ENCODE measurements around the gene KRT3. TPM values are rescaled to one million over a fixed set of nuclear protein-coding genes. Genes with fewer than 3 reads are reported as not detected.

KRT3 gene
- total RNA-seq, 1 experiment from 2014 or later = not detected

DNA sequence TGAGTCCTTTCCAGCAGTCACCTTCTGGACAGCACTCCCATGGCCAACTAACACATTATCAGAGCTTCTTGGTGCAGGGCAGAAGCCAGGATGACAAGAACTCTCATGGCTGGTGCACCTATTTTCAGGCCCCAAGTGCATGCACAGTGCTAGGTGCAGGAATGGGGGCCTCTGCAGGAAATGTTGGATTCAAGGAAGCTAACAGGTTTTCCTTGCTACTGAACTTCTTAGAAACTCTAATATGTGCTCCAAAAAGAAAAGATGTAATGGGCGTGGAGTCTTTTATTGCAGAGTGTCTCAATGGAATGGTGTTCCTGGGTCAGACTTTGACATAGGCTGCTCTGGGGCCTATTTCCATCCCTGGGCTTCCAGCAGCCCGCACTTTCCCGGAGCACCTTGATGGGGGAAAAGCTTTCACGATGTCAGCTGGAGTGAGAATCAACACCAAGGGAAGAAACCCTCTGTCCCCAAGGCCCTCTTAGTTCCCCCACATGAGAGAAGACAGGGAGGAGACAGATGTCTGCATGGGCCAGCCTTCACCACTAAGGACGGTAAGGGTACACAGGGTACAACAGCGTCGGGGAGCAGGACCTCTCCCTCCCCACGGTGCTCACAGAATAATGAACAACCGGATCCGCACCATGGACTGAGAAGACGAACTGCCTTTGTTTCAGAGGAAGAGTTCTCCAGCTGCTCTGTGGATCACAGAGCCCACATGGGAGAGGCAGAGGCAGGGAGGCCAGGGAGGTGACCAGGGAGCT lies 6.9 kb downstream of the KRT3 start:
- intact Hi-C loops (cut with micrococcal nuclease) = no loop called here

GRCh38 chr12:52788192-52788875 lies 7.6 kb downstream of the KRT3 start:
- BruUV-seq (replicated peaks) = no TSS peak
- intact Hi-C loops (cut with micrococcal nuclease) = no loop called here
- ChIA-PET CTCF (interaction anchor here (0.7 kb wide), 1 partner anchor 204 kb away, joined by 3 read pairs; no protein-coding TSS in a partner anchor), POLR2A (interaction anchor here (1.9 kb wide), 1 partner anchor 10 kb away, joined by 4 read pairs; no protein-coding TSS in a partner anchor)
- Mint-ChIP-seq H3K9me3 (ENCODE audit: unreplicated experiment) (peaks cover 7% of the 10 kb centered on the region), H3K27ac (ENCODE audit: low read depth, unreplicated experiment) (no peak overlapping the region), H3K4me3 (ENCODE audit: unreplicated experiment) (no peak overlapping the region), H3K27me3 (ENCODE audit: insufficient read depth, unreplicated experiment) (peaks cover 29% of the 10 kb centered on the region), H3K36me3 (ENCODE audit: insufficient read depth, unreplicated experiment) (no peaks in the 10 kb centered on the region), H3K4me1 (ENCODE audit: insufficient read depth, unreplicated experiment) (no peaks in the 10 kb centered on the region)
- TF ChIP-seq, protein P1, sequence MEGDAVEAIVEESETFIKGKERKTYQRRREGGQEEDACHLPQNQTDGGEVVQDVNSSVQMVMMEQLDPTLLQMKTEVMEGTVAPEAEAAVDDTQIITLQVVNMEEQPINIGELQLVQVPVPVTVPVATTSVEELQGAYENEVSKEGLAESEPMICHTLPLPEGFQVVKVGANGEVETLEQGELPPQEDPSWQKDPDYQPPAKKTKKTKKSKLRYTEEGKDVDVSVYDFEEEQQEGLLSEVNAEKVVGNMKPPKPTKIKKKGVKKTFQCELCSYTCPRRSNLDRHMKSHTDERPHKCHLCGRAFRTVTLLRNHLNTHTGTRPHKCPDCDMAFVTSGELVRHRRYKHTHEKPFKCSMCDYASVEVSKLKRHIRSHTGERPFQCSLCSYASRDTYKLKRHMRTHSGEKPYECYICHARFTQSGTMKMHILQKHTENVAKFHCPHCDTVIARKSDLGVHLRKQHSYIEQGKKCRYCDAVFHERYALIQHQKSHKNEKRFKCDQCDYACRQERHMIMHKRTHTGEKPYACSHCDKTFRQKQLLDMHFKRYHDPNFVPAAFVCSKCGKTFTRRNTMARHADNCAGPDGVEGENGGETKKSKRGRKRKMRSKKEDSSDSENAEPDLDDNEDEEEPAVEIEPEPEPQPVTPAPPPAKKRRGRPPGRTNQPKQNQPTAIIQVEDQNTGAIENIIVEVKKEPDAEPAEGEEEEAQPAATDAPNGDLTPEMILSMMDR (IDR thresholded peaks at IDR 0.05; ENCODE audit: unreplicated experiment) = no peak
- DNase-seq (ENCODE audit: unreplicated experiment) = no peak

More for the DNA sequence above, 6.9 kb downstream of the KRT3 start:
- H3K4me1 Mint-ChIP-seq (ENCODE audit: insufficient read depth, unreplicated experiment) = no peaks in the 10 kb centered on the region
- no peak for DNase-seq (ENCODE audit: unreplicated experiment)
- H3K27ac Mint-ChIP-seq (ENCODE audit: low read depth, unreplicated experiment) = no peak overlapping the region
- ChIA-PET POLR2A (interaction anchor here (0.6 to 1.9 kb wide), 2 partner anchors 10 to 161 kb away, joined by 3 to 4 read pairs; no protein-coding TSS in a partner anchor), CTCF (no interaction called here)
- H3K36me3 Mint-ChIP-seq (ENCODE audit: insufficient read depth, unreplicated experiment) = no peaks in the 10 kb centered on the region
- BruUV-seq (replicated peaks) = no TSS peak
- no peak overlapping the region for H3K4me3 Mint-ChIP-seq (ENCODE audit: unreplicated experiment)
- TF ChIP-seq, protein P1 (IDR thresholded peaks at IDR 0.05; ENCODE audit: unreplicated experiment) = no peak
- H3K9me3 Mint-ChIP-seq (ENCODE audit: unreplicated experiment) = peaks cover 7% of the 10 kb centered on the region
- H3K27me3 Mint-ChIP-seq (ENCODE audit: insufficient read depth, unreplicated experiment) = peaks cover 22% of the 10 kb centered on the region

DNA sequence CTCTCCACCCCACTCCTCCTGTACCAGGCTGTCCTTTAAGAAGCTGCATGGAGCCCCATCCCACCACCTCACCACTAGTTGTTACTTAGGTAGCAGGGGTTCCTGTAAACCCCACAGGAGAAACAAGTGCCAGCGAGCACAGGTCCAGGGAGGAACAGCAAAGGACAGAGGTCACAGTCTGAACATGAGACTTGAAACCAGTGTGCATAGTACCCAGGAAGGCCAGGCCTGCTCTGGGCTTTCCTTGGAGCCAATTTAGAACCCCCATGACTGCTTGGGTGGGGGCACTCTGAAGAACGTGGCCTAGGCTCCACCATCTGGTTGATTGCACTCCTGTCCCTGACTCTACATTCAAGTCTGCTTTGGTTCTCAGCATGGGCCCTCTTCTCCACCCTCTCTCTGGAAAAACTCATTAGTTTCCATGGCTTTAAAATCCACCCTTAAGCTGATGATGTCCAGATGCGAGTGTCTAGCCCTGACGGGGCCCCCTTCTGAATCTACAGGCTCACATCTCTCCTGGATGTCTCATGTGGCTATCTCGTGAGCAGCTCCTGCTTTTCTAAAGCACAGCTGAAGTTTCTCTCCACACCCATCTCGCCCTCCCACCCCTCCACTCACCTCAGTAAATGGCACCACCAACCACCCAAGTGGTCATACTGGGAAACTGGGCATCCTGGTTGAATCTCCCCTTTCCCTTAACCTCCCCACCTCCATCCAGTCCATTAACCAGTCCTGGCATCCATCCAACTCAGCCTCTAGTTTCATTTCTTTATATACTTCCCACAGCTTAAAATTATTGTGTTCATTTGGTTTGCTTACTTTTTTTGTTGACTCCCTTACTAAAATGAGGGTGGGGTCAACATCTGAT lies 8.4 kb downstream of the KRT3 start:
- peak; percentile 4 for DNase-seq (ENCODE audit: unreplicated experiment)
- ChIA-PET POLR2A (interaction anchor here (1.9 kb wide), 1 partner anchor 11 kb away, joined by 4 read pairs; no protein-coding TSS in a partner anchor), CTCF (interaction anchor here (0.7 to 1.1 kb wide), 2 partner anchors 13 to 204 kb away, joined by 3 read pairs; no protein-coding TSS in a partner anchor)
- Mint-ChIP-seq H3K27me3 (ENCODE audit: insufficient read depth, unreplicated experiment) (peaks cover 31% of the 10 kb centered on the region), H3K36me3 (ENCODE audit: insufficient read depth, unreplicated experiment) (no peaks in the 10 kb centered on the region), H3K27ac (ENCODE audit: low read depth, unreplicated experiment) (no peak overlapping the region), H3K9me3 (ENCODE audit: unreplicated experiment) (peaks cover 7% of the 10 kb centered on the region), H3K4me1 (ENCODE audit: insufficient read depth, unreplicated experiment) (no peaks in the 10 kb centered on the region), H3K4me3 (ENCODE audit: unreplicated experiment) (no peak overlapping the region)
- BruUV-seq (replicated peaks) = no TSS peak
- intact Hi-C loops (cut with micrococcal nuclease) = no loop called here
- TF ChIP-seq, protein P1 (IDR thresholded peaks at IDR 0.05; ENCODE audit: unreplicated experiment) = no peak

Measured in MCF 10A (cell line).